ENCODE measurements around the gene ART4. TPM values are rescaled to one million over a fixed set of nuclear protein-coding genes. Genes with fewer than 3 reads are reported as not detected.
A peak's percentile ranks its signal among the peaks of the same experiment; 100 is the strongest.

Gene ART4
- total RNA-seq, 2 donors from 2014 or later = 0.68 to 0.82 TPM

DNA sequence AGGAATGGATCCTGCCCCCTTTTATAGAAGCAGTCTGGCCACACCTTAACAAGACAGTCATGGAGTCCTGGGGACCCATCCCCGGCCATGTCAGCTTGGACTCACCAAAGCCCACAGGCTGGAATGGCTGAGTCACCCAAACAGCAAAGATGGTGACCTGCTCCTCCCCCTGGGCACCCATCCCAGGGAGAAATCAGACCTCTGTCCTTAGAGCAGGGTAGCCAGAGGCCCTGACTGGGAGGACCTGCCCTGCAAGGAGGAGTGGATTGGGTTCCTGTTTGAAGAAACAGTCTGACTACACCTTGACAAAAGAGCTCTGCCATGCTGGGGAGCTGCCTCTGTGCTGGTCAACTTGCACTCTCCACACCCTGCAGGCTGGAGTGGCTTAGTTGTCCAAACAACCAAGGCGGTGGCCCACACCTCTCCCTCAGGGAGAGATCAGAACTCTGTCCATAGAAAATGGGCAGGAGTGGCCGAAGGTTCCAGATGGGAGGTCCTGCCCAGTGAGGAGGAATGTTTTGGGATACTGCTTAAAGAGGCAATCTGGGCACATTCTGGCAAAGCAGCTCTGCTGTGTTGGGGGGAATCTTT, 25.7 kb upstream of the ART4 start:
- H3K4me3 ChIP-seq = no peak overlapping the region
- no peaks in the 10 kb centered on the region for H3K27me3 ChIP-seq (replicated peaks; ENCODE audit: insufficient read depth)
- no peak for DNase-seq (ENCODE audit: low spot score)
- no peaks in the 10 kb centered on the region for H3K4me1 ChIP-seq (replicated peaks)
- TF ChIP-seq POLR2A (IDR thresholded peaks at IDR 0.05) (no peak), POLR2AphosphoS5 (IDR thresholded peaks at IDR 0.05) (no peak)
- TF ChIP-seq, protein P1, sequence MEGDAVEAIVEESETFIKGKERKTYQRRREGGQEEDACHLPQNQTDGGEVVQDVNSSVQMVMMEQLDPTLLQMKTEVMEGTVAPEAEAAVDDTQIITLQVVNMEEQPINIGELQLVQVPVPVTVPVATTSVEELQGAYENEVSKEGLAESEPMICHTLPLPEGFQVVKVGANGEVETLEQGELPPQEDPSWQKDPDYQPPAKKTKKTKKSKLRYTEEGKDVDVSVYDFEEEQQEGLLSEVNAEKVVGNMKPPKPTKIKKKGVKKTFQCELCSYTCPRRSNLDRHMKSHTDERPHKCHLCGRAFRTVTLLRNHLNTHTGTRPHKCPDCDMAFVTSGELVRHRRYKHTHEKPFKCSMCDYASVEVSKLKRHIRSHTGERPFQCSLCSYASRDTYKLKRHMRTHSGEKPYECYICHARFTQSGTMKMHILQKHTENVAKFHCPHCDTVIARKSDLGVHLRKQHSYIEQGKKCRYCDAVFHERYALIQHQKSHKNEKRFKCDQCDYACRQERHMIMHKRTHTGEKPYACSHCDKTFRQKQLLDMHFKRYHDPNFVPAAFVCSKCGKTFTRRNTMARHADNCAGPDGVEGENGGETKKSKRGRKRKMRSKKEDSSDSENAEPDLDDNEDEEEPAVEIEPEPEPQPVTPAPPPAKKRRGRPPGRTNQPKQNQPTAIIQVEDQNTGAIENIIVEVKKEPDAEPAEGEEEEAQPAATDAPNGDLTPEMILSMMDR (IDR thresholded peaks at IDR 0.05) = no peak
- H3K27ac ChIP-seq = no peak overlapping the region
- H3K9me3 ChIP-seq = no peaks in the 10 kb centered on the region
- intact Hi-C loops (cut with DNase I) = no loop called here
- WGBS = 100% methylated on average over 3 of the region's 3 CpGs
- H3K36me3 ChIP-seq = no peaks in the 10 kb centered on the region

DNA sequence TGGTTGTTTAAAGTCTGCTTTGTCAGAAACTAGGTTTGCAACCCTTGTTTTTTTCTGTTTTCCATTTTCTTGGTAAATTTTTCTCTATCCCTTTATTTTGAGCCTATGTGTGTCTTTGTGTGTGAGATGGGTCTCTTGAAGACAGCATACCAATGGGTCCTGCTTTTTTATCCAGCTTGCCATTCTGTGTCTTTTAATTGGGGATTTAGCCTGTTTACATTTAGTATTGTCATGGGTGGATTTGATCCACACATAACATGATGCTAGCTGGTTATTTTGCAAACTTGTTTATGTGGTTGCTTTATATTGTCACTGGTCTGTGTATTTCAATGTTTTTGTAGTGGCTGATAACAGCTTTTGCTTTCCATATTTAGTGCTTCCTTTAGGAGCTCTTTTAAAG, 17.2 kb upstream of the ART4 start:
- no peak overlapping the region for H3K4me3 ChIP-seq
- H3K27me3 ChIP-seq (replicated peaks; ENCODE audit: insufficient read depth) = no peaks in the 10 kb centered on the region
- no peak for TF ChIP-seq POLR2AphosphoS5 (IDR thresholded peaks at IDR 0.05)
- no peak for TF ChIP-seq POLR2A (IDR thresholded peaks at IDR 0.05)
- TF ChIP-seq, protein P1 (IDR thresholded peaks at IDR 0.05) = no peak
- intact Hi-C loops (cut with DNase I) = no loop called here
- H3K27ac ChIP-seq = no peak overlapping the region
- no peaks in the 10 kb centered on the region for H3K9me3 ChIP-seq
- DNase-seq (ENCODE audit: low spot score) = no peak
- no peaks in the 10 kb centered on the region for H3K4me1 ChIP-seq (replicated peaks)
- no peaks in the 10 kb centered on the region for H3K36me3 ChIP-seq

DNA sequence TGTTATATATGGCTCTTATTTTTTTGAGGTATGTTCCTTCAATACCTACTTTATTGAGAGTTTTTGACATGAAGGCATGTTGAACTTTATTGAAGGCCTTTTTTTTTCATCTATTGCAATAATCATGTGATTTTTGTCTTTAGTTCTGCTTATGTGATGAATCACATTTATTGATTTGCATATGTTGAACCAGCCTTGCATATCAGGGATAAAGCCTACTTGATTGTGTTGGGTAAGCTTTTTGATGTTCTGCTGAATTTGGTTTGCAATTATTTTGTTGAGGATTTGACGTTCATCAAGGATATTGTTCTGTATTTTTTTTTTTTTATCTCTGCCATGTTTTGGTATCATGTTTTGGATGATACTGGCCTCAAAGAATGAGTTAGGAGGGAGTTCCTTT, 15.2 kb upstream of the ART4 start:
- H3K27me3 ChIP-seq (replicated peaks; ENCODE audit: insufficient read depth) = no peaks in the 10 kb centered on the region
- no peaks in the 10 kb centered on the region for H3K9me3 ChIP-seq
- H3K27ac ChIP-seq = no peak overlapping the region
- H3K4me1 ChIP-seq (replicated peaks) = no peaks in the 10 kb centered on the region
- intact Hi-C loops (cut with DNase I) = no loop called here
- no peak for DNase-seq (ENCODE audit: low spot score)
- WGBS = 82% methylated on average over 1 of the region's 1 CpG
- no peaks in the 10 kb centered on the region for H3K36me3 ChIP-seq
- no peak overlapping the region for H3K4me3 ChIP-seq
- TF ChIP-seq POLR2AphosphoS5 (IDR thresholded peaks at IDR 0.05) = no peak
- TF ChIP-seq, protein P1 (IDR thresholded peaks at IDR 0.05) = no peak
- no peak for TF ChIP-seq POLR2A (IDR thresholded peaks at IDR 0.05)

DNA sequence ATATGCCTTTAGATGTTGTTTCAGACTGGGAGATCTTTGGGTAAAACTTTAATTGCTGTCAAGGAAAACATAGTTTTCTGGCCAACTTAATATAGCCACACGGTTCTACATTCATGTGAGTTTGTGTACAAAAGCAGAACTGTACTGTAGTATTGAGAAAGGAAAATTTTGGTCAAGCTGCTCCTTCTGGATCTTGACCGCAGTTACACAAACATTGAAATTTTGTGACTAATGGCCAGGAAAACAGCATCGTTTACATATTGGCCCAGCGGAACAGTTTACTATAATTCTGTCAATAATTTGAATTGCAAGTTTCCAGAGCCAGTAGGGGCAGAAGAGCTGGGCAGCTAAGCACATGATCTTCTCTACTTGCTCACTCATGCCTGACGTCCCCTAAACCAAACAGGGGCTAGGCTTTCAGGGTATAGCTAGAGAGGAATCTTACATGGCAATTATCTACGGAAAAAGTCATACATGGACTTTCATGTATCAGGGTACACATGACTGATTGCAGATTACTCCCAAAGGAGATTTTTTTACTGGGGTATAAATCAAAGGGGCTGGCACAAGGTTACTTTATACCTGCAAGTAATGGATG, 11.4 kb upstream of the ART4 start:
- H3K27me3 ChIP-seq (replicated peaks; ENCODE audit: insufficient read depth) = no peaks in the 10 kb centered on the region
- TF ChIP-seq POLR2AphosphoS5 (IDR thresholded peaks at IDR 0.05) = no peak
- TF ChIP-seq POLR2A (IDR thresholded peaks at IDR 0.05) = no peak
- TF ChIP-seq, protein P1 (IDR thresholded peaks at IDR 0.05) = no peak
- no peaks in the 10 kb centered on the region for H3K9me3 ChIP-seq
- intact Hi-C loops (cut with DNase I) = no loop called here
- no peaks in the 10 kb centered on the region for H3K36me3 ChIP-seq
- WGBS = 39% methylated on average over 6 of the region's 6 CpGs
- no peak for DNase-seq (ENCODE audit: low spot score)
- no peak overlapping the region for H3K27ac ChIP-seq
- H3K4me1 ChIP-seq (replicated peaks) = no peaks in the 10 kb centered on the region
- no peak overlapping the region for H3K4me3 ChIP-seq

DNA sequence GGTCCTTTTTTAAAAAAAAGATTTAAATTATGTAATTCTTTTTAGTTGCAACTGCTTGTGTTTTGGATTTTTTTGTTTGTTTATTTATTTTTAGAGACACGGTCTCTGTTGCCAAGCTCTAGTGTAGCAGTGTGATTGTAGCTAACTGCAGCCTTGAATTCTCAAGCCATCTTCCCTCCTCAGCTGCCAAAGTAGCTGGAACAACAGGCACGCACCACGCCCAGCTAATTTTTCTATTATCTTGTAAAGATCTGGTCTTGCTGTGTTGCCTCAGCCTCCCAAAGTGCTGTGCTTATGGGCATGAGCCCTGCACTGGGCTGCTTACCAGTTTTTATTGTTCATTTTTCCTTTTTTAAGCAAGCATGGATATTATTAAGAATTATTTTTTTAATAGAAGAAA, 10.6 kb upstream of the ART4 start:
- H3K36me3 ChIP-seq = no peaks in the 10 kb centered on the region
- no peaks in the 10 kb centered on the region for H3K4me1 ChIP-seq (replicated peaks)
- no peak overlapping the region for H3K4me3 ChIP-seq
- no peaks in the 10 kb centered on the region for H3K9me3 ChIP-seq
- TF ChIP-seq POLR2AphosphoS5 (IDR thresholded peaks at IDR 0.05) = peak; percentile 13
- TF ChIP-seq, protein P1 (IDR thresholded peaks at IDR 0.05) = no peak
- no peak for TF ChIP-seq POLR2A (IDR thresholded peaks at IDR 0.05)
- DNase-seq (ENCODE audit: low spot score) = no peak
- intact Hi-C loops (cut with DNase I) = no loop called here
- no peak overlapping the region for H3K27ac ChIP-seq
- no peaks in the 10 kb centered on the region for H3K27me3 ChIP-seq (replicated peaks; ENCODE audit: insufficient read depth)
- WGBS = 16% methylated on average over 3 of the region's 3 CpGs

Measured in prostate gland (tissue), 2 donors.